Mucosa of descending colon (tissue), 3 donors: ENCODE results near the gene ESR2. TPM values are rescaled to one million over a fixed set of nuclear protein-coding genes. Genes with fewer than 3 reads are reported as not detected.

Experiments
- ATAC-seq: fragments of 200-7000 bp; cut with Tn5 transposase; one replicate; pipeline ENCODE4 v1.9.1; 2020; ENCODE audit warnings: mild to moderate bottlenecking, moderate library complexity
- DNase-seq, 3 donors: peaks; one replicate each; pipeline ENCODE4 v3.0.0-alpha.2; 2020
- H3K36me3 ChIP-seq: fragments of 200-600 bp; one replicate; pipeline ENCODE4 v1.8.0; 2021; ENCODE audit warnings: low read depth, mild to moderate bottlenecking
- H3K4me1 ChIP-seq: fragments of 200-600 bp; one replicate; pipeline ENCODE4 v1.8.0; 2021; ENCODE audit warnings: low read depth, mild to moderate bottlenecking
- H3K4me3 ChIP-seq: fragments of 200-600 bp; one replicate; pipeline ENCODE4 v1.8.0; 2021; ENCODE audit warnings: mild to moderate bottlenecking
- H3K9me3 ChIP-seq: fragments of 200-600 bp; one replicate; pipeline ENCODE4 v1.8.0; 2021; ENCODE audit warnings: mild to moderate bottlenecking
- intact Hi-C, 2 donors: fragments of 100-400 bp; cut with DNase I in 1 of 2; cut with micrococcal nuclease in 1 of 2; formaldehyde crosslinking; loops; one replicate each; pipeline versions ENCODE4 v1.11.0 to v1.11.1; 2022; cut with DNase I, micrococcal nuclease
- total RNA-seq, 3 donors: library from RNA; stranded (reverse); fragmentation: NEBNext Ultra II Directional in 2 of 3; extraction: Animal tissue kit (Norgen Biotek cat#: 25700) in 2 of 3; gene quantifications; one replicate each; pipeline versions ENCODE4 v1.2.1 to v1.2.4, GENCODE V29; 2021 to 2023
- TF ChIP-seq, protein P1 (sequence below): fragments of 200-600 bp; IDR thresholded peaks from one replicate; pipeline ENCODE4 v1.8.0; 2022; ENCODE audit warnings: antibody characterized with exemption, mild to moderate bottlenecking
- donor health status: DM: no; HTN: no; CAD: no; lungs with moderate emphysema.
- donor health status: DM: no; HTN: no; CAD: no.
- donor health status: DM: no; HTN: yes; CAD: no.

ESR2 gene
- total RNA-seq, 3 donors from 2014 or later = 0.32 to 0.60 (median 0.41) TPM

DNA sequence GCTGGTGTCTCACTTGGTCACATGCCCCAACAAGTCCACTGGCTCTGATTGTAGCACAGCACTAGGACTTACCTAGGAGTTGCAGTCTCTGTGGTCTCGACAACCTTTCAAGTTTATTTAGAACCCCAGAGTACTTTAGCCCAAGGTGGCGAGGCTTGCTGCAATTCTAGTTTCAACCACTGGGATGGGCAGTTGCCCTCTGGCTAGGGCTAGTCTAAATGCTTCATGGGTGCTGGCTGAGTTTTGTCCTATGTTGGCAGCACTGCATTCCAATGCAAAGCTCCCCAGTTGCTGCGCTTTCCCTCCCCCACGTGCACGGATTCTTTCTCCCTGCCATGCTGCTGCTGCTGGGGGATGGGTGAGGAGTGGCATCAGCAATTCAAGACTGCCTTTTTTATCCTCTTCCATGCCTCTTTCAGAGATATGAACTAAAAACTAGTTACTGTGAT is 233.5 kb downstream of the ESR2 start:
- H3K4me3 ChIP-seq = no peak overlapping the region
- DNase-seq = peak in 2 of 3 donors; percentile 45 to 59
- intact Hi-C loops = no loop called here
- H3K9me3 ChIP-seq = no peaks in the 10 kb centered on the region
- TF ChIP-seq, protein P1, sequence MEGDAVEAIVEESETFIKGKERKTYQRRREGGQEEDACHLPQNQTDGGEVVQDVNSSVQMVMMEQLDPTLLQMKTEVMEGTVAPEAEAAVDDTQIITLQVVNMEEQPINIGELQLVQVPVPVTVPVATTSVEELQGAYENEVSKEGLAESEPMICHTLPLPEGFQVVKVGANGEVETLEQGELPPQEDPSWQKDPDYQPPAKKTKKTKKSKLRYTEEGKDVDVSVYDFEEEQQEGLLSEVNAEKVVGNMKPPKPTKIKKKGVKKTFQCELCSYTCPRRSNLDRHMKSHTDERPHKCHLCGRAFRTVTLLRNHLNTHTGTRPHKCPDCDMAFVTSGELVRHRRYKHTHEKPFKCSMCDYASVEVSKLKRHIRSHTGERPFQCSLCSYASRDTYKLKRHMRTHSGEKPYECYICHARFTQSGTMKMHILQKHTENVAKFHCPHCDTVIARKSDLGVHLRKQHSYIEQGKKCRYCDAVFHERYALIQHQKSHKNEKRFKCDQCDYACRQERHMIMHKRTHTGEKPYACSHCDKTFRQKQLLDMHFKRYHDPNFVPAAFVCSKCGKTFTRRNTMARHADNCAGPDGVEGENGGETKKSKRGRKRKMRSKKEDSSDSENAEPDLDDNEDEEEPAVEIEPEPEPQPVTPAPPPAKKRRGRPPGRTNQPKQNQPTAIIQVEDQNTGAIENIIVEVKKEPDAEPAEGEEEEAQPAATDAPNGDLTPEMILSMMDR = peak; percentile 36
- no peaks in the 10 kb centered on the region for H3K36me3 ChIP-seq
- peak; percentile 92 for ATAC-seq
- peaks cover 6% of the 10 kb centered on the region for H3K4me1 ChIP-seq

DNA sequence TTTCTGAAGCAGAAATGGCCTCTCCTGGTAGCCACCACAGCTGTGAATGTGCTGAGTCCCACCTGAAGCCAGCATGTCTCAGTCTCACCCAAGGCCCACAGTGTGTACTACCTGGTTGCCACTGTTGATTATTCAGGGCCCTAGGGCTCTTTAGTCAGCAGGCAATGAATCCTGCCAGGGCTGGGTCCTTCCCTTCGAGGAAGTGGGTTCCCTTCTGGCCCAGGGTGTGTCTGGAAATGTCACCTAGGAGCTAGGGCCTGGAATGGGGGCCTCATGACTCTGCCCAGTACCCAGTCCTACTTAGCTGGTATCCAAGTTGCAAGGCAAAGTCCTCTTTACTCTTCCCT is 234.0 kb downstream of the ESR2 start:
- DNase-seq = peak in 2 of 3 donors; percentile 35 to 47
- Histone ChIP-seq H3K4me1 (peaks cover 6% of the 10 kb centered on the region), H3K9me3 (no peaks in the 10 kb centered on the region), H3K4me3 (no peak overlapping the region), H3K36me3 (no peaks in the 10 kb centered on the region)
- intact Hi-C loops = no loop called here
- TF ChIP-seq, protein P1 = no peak
- ATAC-seq = peak; percentile 90

DNA sequence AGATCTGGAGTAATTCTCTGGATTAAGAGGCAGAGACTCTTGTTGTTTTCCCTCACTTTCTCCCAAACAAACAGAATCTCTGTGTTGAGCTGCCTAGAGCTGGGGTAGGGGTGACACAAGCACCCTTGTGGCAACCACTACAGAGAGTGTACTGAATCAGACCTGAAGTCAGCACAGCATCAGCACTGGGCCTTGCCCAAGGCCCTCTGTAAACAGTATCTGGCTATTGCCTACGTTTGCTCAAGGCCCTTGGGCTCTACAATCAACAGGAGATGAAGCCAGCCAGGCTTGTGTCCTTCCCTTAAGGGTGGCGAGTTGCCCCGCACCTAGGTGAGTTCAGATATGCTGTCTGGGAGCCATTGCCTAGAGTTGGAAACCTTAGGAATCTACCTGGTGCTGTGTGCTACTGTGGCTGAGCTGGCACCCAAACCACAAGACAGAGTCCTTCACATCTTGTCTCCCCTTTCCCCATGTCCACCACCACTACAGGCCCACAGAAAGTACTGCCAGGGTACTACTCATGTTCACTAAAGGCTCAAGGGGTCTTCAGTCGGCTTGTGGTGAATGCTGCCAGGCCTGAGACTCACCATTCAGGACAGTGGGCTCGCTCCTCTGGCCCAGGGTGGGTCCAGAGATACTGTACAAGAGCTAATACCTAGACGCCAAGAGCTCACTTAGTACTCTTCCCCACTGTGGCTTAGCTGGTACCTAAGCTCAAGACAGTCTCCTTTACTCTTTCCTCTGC is 234.5 kb downstream of the ESR2 start:
- Histone ChIP-seq H3K9me3 (no peaks in the 10 kb centered on the region), H3K36me3 (no peaks in the 10 kb centered on the region), H3K4me1 (peaks cover 6% of the 10 kb centered on the region), H3K4me3 (no peak overlapping the region)
- DNase-seq (no peak), ATAC-seq (peak; percentile 7)
- intact Hi-C loops = no loop called here
- TF ChIP-seq, protein P1 = no peak

DNA sequence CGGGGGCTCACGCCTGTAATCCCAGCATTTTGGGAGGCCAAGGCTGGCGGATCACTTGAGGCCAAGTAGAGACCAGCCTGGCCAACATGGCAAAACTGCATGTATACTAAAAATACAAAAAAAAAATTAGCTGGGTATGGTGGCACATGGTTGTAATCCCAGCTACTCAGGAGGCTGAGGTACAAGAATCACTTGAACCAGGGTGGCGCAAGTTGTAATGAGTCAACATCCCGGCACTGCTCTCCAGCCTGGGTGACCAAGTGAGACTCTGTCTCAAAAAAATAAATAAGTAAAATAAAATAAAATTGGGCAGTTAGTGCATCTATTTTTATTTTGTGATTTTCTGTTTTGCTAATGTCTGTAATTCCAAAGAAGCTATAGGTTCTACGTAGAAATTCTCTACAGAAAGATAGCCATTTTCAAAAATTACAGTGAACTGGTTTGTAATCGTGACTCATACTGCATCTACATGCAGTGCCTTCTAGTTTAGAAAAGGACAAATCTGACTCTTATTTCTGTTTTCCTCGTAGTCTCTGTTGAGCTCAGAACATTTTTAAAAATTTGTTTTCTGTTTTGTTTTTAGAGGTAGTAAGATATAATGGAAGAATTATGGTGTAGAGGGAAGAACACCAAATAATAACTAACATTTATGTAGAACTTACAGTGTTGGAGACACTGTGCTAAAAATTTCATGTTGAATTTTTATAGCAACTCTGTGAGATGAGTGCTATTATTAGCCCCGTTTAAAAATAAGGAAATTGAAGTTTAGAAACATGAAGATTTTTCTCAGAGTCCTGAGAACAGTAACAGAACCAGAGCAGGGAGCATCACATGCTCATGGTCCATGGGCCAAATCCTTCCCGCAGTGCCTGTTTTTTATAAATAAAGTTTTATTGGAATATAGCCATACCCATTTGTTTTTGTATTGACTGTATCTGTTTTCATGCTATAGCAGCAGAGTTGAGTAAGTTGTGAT is 240.2 kb downstream of the ESR2 start:
- DNase-seq (no peak), ATAC-seq (no peak)
- TF ChIP-seq, protein P1 = no peak
- H3K36me3 ChIP-seq = no peaks in the 10 kb centered on the region
- no peaks in the 10 kb centered on the region for H3K9me3 ChIP-seq
- H3K4me1 ChIP-seq = no peaks in the 10 kb centered on the region
- no peak overlapping the region for H3K4me3 ChIP-seq
- intact Hi-C loops = no loop called here

DNA sequence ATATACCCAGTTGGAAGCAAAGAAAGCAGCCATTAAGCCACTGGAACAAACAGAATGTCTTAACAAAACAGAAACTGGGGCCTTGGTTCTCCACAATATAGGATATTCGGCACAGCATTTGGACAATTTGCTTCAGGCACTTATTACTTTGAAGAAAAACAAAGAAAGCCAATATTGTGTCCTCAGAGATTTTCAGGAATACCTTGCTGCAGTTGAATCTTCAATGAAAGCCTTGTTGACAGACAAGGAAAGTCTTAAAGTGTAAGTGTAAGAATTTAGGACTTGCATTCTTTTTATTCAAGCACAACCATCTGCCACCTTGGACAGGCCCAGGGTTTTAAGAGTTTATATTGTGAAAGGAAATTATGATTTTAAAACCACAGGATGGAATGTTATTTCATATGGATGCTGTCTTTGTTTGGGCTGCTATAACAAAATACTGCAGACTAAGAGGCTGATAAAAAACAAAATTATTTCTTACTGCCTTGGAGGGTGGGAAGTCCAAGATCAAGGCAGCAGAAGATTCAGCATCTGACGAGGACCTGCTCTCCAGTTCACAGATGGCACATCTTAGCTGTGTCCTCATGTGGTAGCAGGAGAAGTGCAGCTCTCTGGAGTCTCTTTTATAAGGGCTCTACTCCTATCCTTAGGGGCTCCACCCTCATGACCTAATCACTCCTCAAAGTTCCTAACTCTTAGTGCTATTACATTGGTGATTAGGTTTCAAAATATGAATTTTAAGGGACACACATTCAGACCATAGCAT is 244.4 kb downstream of the ESR2 start:
- intact Hi-C loops = no loop called here
- no peaks in the 10 kb centered on the region for H3K9me3 ChIP-seq
- no peak for ATAC-seq
- no peaks in the 10 kb centered on the region for H3K36me3 ChIP-seq
- TF ChIP-seq, protein P1 = no peak
- no peak overlapping the region for H3K4me3 ChIP-seq
- no peak for DNase-seq
- H3K4me1 ChIP-seq = no peaks in the 10 kb centered on the region
